GM21360 (cell line): ENCODE results near the gene GINS2.

Experiments
- ATAC-seq: cut with Tn5 transposase; IDR thresholded peaks from one replicate; pipeline ENCODE4 v1.9.1; 2021; ENCODE audit warnings: mild to moderate bottlenecking, moderate library complexity; ENCODE audit not compliant: unreplicated experiment

Gene GINS2

DNA sequence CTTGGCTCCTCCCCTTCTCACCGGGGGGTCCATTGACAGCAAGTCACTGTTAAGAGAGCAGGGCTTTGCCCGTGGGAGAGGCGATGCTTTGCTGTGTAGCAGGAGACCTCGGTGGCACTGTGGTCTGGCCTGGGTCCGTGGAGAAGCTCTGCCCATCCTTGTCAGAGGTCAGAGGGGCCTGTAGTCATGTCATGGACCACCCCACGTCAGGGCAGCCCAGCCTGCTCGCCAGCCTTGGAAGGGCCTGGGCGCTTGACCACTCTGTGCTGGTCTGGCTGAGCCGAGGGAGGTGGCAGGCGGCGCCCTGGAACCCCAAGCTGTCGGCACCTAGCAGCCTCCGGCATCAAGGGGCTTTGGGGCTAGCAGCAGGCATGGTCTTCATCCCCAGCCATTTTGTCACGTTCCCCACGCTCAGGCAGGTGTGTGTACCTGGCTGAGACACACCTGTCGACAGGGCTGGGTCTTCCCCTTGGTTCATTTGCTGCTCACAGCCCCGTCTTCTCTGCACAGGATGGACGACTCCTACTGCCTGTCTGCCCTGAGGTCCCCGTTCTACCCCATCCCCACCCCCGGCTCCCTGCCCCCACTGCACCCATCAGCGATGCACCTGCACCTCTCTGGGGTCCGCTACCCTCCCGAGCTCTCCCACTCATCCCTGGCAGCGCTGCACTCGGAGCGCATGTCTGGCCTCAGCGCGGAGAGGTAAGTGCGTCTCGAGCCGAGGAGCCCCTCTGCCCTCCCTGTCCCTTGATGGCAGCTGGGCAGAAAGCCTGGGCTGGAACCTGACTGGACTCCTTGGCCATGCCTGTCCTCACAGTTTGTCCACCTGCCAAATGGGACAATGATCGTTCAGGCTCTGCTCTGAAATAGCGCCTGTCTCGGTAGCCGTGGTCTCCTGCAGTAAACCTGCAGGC, 33.3 kb downstream of the GINS2 start:
- no peak for ATAC-seq

DNA sequence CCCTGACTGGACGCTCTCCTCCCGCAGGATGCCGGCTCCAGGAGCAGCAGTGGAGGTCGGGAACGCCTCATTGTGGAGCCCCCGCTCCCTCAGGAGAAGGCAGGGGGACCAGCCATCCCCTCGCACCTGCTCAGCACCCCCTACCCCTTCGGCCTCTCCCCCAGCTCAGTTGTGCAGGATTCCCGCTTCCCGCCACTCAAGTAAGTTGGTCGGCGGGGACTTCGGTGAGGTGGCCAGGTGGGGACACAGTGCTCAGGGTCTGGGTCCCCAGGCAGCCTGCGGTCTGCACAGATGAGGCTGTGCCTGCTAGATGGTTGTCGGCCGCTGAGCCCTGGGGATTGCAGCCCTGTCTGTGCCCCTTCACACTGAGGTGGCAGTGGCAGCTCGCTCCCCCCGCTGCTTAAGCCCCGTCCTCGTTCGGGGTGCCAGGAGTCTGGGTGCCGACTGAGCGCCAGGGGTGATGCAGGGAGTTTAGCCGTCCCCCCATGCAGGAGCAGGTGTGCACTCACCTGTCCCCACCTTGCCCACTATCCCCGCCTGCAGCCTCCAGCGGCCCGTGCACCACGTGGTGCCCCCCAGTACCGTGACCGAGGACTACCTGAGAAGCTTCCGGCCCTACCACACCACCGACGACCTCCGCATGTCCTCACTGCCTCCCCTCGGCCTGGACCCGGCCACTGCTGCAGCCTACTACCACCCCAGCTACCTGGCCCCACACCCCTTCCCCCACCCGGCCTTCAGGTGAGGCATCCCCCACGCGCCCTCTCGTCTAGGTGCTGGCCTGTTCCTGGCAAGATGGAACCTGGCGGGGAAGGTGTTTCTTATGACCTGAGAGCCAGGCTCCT, 34.3 kb downstream of the GINS2 start:
- no peak for ATAC-seq

DNA sequence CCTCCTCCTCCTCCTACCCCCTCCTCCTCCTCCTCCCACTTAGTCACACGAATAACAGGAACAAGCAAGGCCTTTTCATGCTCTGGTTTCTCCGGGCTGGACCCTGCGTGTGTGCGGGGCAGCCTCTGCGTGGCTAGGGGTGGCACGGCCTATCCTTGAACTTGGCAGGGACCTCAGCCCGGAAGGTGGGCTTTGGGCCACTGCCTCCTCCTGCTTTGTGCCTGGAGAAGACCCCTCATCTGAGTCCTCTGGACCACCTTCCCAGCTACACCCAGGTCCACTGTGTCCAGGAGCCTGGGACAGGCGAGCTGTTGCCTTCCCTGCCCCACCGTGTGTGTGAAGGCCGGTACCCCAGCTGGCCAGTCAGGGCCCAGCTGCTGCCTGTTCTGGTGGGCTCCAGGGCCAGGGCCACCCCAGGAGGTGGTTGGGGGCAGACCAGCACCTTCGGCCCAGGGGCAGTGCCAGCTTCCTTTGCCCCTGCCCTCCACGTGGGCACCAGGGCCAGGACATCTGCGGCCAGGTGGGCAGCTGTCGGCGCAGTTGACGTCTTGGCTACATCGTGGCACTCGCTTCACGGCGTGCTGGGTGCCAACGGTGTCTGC, 35.4 kb downstream of the GINS2 start:
- ATAC-seq: no peak

DNA sequence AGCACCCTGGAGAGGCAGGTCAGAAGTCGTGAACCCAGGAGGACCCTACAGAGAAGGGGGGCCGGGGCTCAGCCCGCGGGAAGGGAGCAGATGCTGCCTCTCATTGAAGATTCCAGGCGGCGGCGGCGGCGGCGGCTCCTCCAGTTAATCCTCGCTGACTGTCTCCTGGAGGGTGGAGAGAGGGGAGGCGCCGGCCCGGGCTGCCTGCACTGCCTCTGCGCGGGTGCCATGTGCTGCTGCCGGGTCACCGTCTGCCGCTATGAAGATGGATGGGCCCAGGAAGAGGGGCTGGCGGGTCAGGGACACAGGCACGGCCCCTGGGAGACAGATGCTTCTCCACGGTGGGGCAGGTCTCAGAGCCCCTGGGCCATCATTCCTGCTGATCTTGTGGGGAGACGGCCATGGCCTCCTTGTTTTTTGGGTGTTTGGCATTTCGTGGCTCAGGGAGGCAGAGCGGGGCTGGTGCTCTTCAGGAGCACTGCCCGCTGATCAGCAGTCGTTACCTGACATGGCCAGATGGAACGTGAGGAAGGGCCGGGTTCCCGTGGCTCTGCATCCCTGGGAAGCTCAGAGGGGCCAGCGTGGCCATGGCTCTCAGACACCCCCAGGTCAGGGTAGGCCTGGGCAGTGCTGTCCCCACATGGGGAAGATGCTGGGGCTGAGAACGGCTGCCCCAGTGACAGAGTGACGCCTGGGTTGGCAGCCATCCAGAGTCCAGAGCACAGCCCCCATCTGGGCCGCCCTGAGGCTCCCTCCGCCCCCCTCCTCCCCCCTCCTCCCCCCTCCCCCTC, 36.1 kb downstream of the GINS2 start:
- ATAC-seq: no peak

DNA sequence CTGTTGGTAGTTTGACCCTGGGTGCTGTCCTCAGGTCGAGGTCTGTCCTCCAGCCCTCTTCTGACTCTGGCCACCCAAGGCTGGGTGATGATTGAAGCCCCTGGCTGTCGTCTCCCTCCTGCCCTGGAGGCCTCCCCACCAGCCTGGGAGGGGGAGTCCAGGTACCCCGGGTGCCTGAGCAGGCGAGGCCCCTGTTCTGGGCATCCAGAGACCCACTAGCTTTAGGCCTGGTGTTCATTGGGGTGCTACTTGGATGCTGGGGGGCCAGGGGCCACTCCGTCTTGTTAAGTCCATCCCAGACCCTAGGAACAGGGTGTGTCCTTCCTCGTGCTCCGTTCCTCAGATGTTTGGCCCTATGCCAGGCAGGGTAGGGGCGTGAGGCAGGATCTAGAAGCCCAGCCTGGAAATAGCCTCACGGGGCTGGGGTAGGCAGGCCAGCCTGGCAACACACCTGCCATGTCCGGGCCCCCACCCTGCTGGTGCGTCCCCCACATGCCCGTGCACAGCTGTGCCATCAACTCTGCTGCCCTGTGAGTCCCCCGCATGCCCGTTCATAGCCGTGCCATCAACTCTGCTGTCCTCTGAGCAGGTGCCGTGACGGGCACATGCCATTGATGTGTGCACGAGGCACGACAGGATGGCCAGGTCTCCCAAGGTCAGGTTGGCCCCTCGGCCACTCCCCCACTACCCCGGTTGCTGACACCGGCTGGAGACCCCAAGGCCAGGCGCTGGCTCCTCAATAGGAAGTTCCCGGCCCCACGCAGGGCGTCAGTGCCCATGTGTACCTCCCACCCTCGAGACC, 36.9 kb downstream of the GINS2 start:
- no peak for ATAC-seq

DNA sequence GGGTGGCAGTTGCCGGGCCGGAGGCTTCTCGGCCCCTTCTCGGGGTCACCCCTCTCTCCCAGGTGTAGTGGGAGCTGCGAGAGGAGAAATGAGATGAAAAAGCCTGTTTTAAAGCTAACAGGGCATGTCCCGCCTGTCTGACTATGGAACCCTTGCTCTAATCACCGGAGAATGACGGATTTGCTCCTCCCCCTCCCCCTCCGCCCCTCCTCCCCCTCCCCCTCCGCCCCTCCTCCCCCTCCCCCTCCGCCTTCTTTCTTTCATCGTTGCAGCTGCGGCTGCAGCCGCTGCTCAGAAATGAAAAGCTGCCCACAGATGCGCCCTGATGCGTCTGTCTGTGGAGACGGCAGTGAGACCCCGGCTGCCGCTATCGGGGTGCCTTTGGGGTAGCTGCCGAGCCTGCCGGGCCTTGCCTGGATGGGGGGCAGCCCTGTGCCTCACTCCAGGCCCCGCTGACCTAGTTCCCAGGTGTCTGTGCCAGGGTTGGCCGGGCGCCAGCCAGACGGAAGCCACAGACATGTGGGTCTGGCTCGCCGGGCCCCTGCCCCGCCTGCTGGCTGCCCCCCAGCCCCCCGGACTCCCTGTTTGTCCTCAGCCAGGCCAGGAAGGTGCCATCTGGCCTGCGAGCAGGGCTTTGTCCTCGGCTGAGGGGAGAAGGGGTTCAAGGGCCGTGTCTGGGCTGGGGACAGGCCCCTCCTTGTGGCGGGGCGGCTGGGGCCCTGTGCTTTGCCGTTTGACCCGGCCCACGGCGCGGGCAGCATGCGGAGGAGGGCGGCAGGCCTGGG, 37.7 kb downstream of the GINS2 start:
- ATAC-seq: no peak

GRCh38 chr16:85650135-85650843, 38.5 kb downstream of the GINS2 start:
- ATAC-seq: no peak

DNA sequence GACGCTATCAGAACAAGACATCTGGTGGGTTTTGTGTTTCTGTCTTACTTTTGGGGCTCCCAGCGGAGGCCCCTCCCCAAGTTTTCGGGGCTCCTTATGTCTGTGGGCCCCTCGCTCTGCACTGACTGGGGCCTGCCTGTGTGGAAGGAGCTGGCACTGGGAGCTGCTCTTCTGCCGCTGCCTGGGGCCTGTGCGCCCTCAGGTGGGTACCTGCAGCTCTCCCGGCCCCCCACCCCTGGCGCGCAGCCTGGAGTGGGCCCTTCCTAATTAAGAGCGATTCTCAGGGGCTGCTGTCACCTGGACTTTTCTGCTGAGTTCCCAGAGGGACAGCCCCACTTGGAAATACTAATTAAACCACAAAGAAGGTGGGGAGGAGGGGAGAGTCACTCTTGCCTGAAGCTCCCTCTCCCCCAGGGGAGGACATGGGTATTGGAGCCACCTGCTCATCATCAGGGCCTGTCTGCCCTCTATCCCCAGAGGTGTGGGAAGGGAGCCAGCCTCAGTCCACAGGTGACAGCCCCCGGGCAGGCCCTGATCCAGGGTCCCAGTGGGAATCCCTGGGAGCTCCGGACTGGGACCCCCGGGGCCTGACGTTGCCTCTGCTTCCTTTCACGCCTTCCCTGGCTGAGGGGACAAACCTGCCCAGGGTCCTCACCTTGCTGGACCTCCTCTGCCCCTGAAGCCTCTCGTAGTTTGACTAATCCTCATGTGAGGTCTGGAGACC, 39.2 kb downstream of the GINS2 start:
- no peak for ATAC-seq

GRCh38 chr16:85648805-85649204, 39.9 kb downstream of the GINS2 start:
- no peak for ATAC-seq

GRCh38 chr16:85648070-85648714, 40.6 kb downstream of the GINS2 start:
- no peak for ATAC-seq

DNA sequence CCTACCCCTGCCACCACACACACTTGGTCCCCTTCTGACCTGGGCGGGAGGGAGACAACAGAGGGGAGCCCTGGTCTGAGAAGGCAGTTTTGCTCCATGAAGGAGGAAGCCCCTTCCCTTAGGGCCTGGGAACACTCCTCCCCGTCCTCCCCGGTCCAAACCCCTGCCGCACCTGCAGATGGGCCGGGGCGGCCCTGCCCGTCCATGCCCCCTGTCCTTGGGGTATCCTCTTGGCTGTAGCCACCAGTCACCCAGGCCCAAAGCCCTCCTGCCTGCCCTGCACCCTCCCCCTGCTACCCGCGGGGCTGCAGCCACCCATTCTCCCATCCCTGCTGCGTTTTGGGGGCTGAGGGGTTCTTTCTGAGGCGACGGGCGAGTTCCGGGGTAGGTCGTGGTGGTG, 41.8 kb downstream of the GINS2 start:
- no peak for ATAC-seq

DNA sequence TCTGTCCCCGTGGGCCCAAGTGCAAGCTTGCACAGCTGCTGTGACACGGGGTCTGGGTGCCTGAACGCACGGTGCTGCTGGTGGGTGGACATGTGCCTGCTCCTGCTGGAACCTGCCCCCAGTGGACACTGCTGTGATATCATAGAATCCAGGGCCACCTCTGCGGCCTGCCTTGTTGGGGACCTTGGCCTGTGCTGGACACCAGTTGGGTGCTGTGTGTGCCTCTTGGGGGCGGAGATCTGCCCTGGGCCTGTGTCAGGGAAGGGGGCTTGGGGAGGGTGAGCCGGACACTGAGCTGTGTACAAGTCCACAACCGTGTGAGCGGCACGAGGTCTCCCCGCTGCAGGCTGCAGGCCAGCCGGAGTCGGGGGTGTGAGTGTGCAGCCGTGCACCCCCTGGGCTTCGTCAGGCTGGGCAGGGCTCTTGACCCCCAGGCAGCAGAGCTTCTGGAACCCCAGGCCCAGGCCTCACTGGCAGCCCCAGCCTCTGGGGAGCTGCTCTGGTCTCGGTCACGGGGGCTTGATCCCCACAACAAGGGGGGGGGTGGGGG, 42.3 kb downstream of the GINS2 start:
- ATAC-seq: no peak

DNA sequence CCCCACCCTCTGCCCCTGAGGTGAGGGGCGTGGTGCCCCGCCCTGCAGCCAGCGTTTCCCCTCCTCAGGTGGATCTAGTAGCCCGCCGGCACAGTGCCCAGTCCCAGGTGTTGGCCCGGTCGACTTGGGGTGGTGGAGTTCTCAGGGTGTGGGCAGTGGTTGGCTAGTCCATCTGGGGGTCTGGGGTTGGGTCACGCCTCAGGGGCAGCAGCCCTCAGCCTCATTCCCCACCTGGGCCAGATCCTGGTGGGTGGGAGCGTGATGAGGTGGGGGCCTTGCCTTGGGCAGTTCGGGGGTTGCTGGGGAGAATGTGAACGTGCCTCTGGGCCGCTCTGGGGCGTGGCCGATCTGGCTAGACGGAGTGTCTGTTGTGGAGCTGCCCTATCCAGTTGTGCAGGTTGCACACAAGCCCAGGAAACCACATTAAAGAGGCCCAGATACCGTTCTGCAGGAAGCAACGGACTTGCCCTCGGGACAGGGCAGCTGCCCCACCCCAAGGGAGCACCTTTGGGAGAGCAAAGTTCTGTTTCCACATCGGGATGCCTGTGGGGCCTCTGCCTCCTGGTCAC, 43.6 kb downstream of the GINS2 start:
- ATAC-seq: no peak

GRCh38 chr16:85644093-85644712, 44.6 kb downstream of the GINS2 start:
- ATAC-seq: no peak

GRCh38 chr16:85643631-85644030, 45.1 kb downstream of the GINS2 start:
- ATAC-seq: no peak

GRCh38 chr16:85642762-85643358, 45.9 kb downstream of the GINS2 start:
- ATAC-seq: no peak
